ENCODE results near the gene PHF1. TPM values are rescaled to one million over a fixed set of nuclear protein-coding genes. Genes with fewer than 3 reads are reported as not detected.
"Not testable (repeated sequence)": the region's sequence is repeated elsewhere in the genome, so short reads cannot be mapped to it uniquely, and the experiment has no call there.

The PHF1 gene
- polyA plus RNA-seq, 3 donors = 3.0 to 90.2 (median 3.5) TPM

DNA sequence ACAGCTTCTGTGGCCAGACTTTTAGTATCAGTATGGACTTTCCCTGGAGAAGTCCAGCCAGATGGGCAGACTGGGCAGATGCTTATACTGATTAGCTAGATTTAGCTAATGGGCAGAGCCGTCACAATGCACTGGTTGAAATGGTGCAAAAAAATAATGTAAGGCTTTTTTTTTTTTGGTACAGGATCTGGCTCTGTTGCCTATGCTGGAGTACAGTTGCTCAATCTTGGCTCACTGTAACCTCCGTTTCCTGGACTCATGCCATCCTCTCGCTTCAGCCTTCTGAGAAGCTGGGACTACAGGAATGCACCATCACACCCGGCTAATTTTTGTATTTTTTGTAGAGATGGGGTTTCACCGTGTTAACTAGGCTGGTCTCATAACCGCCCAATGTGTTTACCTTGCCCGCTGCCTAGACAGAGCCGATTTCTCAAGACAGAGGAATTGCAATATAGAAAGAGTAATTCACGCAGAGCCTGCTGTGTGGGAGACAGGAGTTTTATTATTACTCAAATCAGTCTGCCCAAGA is 35.6 kb upstream of the PHF1 start:
- Histone ChIP-seq H3K36me3 (replicated peaks in 1 of 2; ENCODE audit: control insufficient read depth in 1 of 2, insufficient read depth in 2 of 2, low read length in 2 of 2) (no peaks in the 10 kb centered on the region), H3K9me3 (replicated peaks in 1 of 2; ENCODE audit: control insufficient read depth in 1 of 2, insufficient read depth in 1 of 2, low read length in 2 of 2) (no peaks in the 10 kb centered on the region), H3K27ac (ENCODE audit: low read depth in 1 of 2, low read length in 2 of 2) (peak overlapping the region; percentile 84 to 86), H3K27me3 (ENCODE audit: control insufficient read depth in 2 of 2, insufficient read depth in 2 of 2, low read length in 2 of 2) (no peaks in the 10 kb centered on the region), H3K4me1 (ENCODE audit: control insufficient read depth in 1 of 2, insufficient read depth in 2 of 2, low read length in 2 of 2) (peaks cover 43 to 54% of the 10 kb centered on the region in 2 donors), H4K20me1 (ENCODE audit: insufficient read depth, low read length) (no peaks in the 10 kb centered on the region), H3K79me2 (ENCODE audit: insufficient read depth, low read length) (no peaks in the 10 kb centered on the region), H3K4me2 (replicated peaks; ENCODE audit: extremely low read depth, low read length, poor library complexity, severe bottlenecking) (peak overlapping the region; percentile 33), H2AFZ (ENCODE audit: insufficient read depth, low read depth, low read length, poor library complexity, severe bottlenecking) (peak overlapping the region; percentile 62), H3K9ac (ENCODE audit: insufficient read depth, low read length, poor library complexity, severe bottlenecking) (peak overlapping the region; percentile 51), H3K4me3 (replicated peaks in 1 of 3; ENCODE audit: low read depth in 2 of 3, low read length in 3 of 3) (peak overlapping the region in 2 of 3 experiments; percentile 30 to 60)
- DNase-seq = peak; percentile 38 to 57 (median 55)
- H3K9me3 Mint-ChIP-seq = no peaks in the 10 kb centered on the region
- H3K36me3 Mint-ChIP-seq = no peaks in the 10 kb centered on the region
- intact Hi-C loops (cut with micrococcal nuclease) = no loop called here
- peak overlapping the region; percentile 89 to 98 (median 97) for H3K27ac Mint-ChIP-seq
- 4% methylated on average over 5 of the region's 9 CpGs for WGBS (ENCODE audit: insufficient coverage)
- TF ChIP-seq, protein P1, sequence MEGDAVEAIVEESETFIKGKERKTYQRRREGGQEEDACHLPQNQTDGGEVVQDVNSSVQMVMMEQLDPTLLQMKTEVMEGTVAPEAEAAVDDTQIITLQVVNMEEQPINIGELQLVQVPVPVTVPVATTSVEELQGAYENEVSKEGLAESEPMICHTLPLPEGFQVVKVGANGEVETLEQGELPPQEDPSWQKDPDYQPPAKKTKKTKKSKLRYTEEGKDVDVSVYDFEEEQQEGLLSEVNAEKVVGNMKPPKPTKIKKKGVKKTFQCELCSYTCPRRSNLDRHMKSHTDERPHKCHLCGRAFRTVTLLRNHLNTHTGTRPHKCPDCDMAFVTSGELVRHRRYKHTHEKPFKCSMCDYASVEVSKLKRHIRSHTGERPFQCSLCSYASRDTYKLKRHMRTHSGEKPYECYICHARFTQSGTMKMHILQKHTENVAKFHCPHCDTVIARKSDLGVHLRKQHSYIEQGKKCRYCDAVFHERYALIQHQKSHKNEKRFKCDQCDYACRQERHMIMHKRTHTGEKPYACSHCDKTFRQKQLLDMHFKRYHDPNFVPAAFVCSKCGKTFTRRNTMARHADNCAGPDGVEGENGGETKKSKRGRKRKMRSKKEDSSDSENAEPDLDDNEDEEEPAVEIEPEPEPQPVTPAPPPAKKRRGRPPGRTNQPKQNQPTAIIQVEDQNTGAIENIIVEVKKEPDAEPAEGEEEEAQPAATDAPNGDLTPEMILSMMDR (IDR thresholded peaks at IDR 0.05) = no peak
- peaks cover 0 to 2% (median 2%) of the 10 kb centered on the region in 3 donors for H3K27me3 Mint-ChIP-seq (ENCODE audit: low read depth in 3 of 3)
- peaks cover 42% of the 10 kb centered on the region for H3K4me1 Mint-ChIP-seq
- peak overlapping the region; percentile 79 to 89 for H3K4me3 Mint-ChIP-seq

DNA sequence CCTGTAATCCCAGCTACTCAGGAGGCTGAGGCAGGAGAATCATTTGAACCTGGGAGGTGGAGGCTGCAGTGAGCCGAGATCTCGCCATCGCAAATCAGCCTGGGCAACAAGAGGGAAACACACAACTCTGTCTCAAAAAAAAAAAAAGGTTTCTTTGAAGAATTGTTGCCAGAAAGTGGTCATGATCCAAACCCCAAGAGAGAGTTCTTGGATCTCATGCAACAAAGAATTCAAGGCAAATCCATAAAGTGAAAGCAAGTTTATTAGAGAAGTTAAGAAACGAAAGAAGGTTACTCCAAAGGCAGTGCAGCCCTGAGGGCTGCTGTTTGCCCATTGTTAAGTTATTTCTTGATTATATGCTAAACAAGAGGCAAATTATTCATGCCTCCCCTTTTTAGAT is 33.6 kb upstream of the PHF1 start:
- Histone ChIP-seq H3K4me1 (ENCODE audit: control insufficient read depth in 1 of 2, insufficient read depth in 2 of 2, low read length in 2 of 2) (peaks cover 43 to 53% of the 10 kb centered on the region in 2 donors), H3K27ac (ENCODE audit: low read depth in 1 of 2, low read length in 2 of 2) (peak overlapping the region in 1 of 2 donors; percentile 8), H3K9ac (ENCODE audit: insufficient read depth, low read length, poor library complexity, severe bottlenecking) (no peak overlapping the region), H3K36me3 (replicated peaks in 1 of 2; ENCODE audit: control insufficient read depth in 1 of 2, insufficient read depth in 2 of 2, low read length in 2 of 2) (no peaks in the 10 kb centered on the region), H3K4me3 (replicated peaks in 1 of 3; ENCODE audit: low read depth in 2 of 3, low read length in 3 of 3) (no peak overlapping the region), H3K9me3 (replicated peaks in 1 of 2; ENCODE audit: control insufficient read depth in 1 of 2, insufficient read depth in 1 of 2, low read length in 2 of 2) (no peaks in the 10 kb centered on the region), H3K27me3 (ENCODE audit: control insufficient read depth in 2 of 2, insufficient read depth in 2 of 2, low read length in 2 of 2) (no peaks in the 10 kb centered on the region), H3K79me2 (ENCODE audit: insufficient read depth, low read length) (no peaks in the 10 kb centered on the region), H4K20me1 (ENCODE audit: insufficient read depth, low read length) (no peaks in the 10 kb centered on the region), H2AFZ (ENCODE audit: insufficient read depth, low read depth, low read length, poor library complexity, severe bottlenecking) (no peak overlapping the region), H3K4me2 (replicated peaks; ENCODE audit: extremely low read depth, low read length, poor library complexity, severe bottlenecking) (no peak overlapping the region)
- Mint-ChIP-seq H3K9me3 (no peaks in the 10 kb centered on the region), H3K36me3 (no peaks in the 10 kb centered on the region), H3K27me3 (ENCODE audit: low read depth in 3 of 3) (peaks cover 0 to 2% (median 2%) of the 10 kb centered on the region in 3 donors), H3K4me3 (no peak overlapping the region), H3K4me1 (peaks cover 42% of the 10 kb centered on the region), H3K27ac (peak overlapping the region in 4 of 7 donors; percentile 33 to 65 (median 52))
- intact Hi-C loops (cut with micrococcal nuclease) = no loop called here
- 100% methylated on average over 1 of the region's 4 CpGs for WGBS (ENCODE audit: insufficient coverage)
- DNase-seq = no peak
- TF ChIP-seq, protein P1 (IDR thresholded peaks at IDR 0.05) = no peak

DNA sequence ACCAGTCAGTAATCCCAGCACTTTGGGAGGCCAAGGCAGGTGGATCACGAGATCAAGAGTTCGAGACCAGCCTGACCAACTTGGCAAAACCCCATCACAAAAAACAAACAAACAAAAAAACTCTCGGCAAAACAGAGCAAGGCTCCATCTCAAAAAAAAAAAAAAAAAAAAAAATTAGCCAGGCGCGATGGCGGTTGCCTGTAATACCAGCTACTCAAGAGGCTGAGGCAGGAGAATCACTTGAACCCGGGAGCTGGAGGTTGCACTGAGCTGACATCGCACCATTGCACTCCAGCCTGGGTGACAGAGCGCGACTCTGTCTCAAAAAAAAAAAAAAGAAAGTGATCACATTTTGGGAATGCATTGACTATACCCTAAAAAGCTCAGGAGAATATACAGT is 31.6 kb upstream of the PHF1 start:
- H3K4me2 ChIP-seq (replicated peaks; ENCODE audit: extremely low read depth, low read length, poor library complexity, severe bottlenecking); H2AFZ ChIP-seq (ENCODE audit: insufficient read depth, low read depth, low read length, poor library complexity, severe bottlenecking); H3K27ac ChIP-seq (ENCODE audit: low read depth in 1 of 2, low read length in 2 of 2); H3K9ac ChIP-seq (ENCODE audit: insufficient read depth, low read length, poor library complexity, severe bottlenecking); H3K79me2 ChIP-seq (ENCODE audit: insufficient read depth, low read length); H3K27me3 ChIP-seq (ENCODE audit: control insufficient read depth in 2 of 2, insufficient read depth in 2 of 2, low read length in 2 of 2); H3K36me3 ChIP-seq (replicated peaks in 1 of 2; ENCODE audit: control insufficient read depth in 1 of 2, insufficient read depth in 2 of 2, low read length in 2 of 2); intact Hi-C loops (cut with micrococcal nuclease); H3K9me3 Mint-ChIP-seq; H3K4me3 Mint-ChIP-seq; H3K9me3 ChIP-seq (replicated peaks in 1 of 2; ENCODE audit: control insufficient read depth in 1 of 2, insufficient read depth in 1 of 2, low read length in 2 of 2); H3K4me3 ChIP-seq (replicated peaks in 1 of 3; ENCODE audit: low read depth in 2 of 3, low read length in 3 of 3); DNase-seq; H3K36me3 Mint-ChIP-seq; H4K20me1 ChIP-seq (ENCODE audit: insufficient read depth, low read length); H3K27me3 Mint-ChIP-seq (ENCODE audit: low read depth in 3 of 3): not testable (repeated sequence)
- peak overlapping the region in 1 of 7 donors; percentile 15 for H3K27ac Mint-ChIP-seq
- H3K4me1 ChIP-seq (ENCODE audit: control insufficient read depth in 1 of 2, insufficient read depth in 2 of 2, low read length in 2 of 2) = peaks cover 26 to 33% of the 10 kb centered on the region in 2 donors
- H3K4me1 Mint-ChIP-seq = peaks cover 28% of the 10 kb centered on the region
- WGBS (ENCODE audit: insufficient coverage) = 92% methylated on average over 7 of the region's 10 CpGs

Data from CD14-positive monocyte (primary cell).